DND-41 (cell line): ENCODE measurements around the gene ASB7.

ENCODE experiments used
- ATAC-seq: fragments of 200-7000 bp; cut with Tn5 transposase; 3 replicates; pipeline ENCODE4 v1.9.1; 2021; ENCODE audit warnings: low read depth; ENCODE audit not compliant: insufficient read depth
- DNase-seq: peaks from one replicate; pipeline ENCODE4 v3.0.0-alpha.2; 2020
- H2AFZ ChIP-seq: 2 replicates; pipeline ENCODE4 v1.6.0; 2012; ENCODE audit warnings: low read depth, low read length
- H3K27ac ChIP-seq: 2 replicates; pipeline ENCODE4 v1.5.1; 2012; ENCODE audit warnings: low read length, inconsistent platforms
- H3K27me3 ChIP-seq: fragments of 200-600 bp; sonication (generic); 2 replicates; pipeline ENCODE4 v1.6.0; 2012; ENCODE audit warnings: low read length, mild to moderate bottlenecking, inconsistent platforms; ENCODE audit not compliant: insufficient read depth, poor library complexity
- H3K36me3 ChIP-seq: 2 replicates; pipeline ENCODE4 v1.5.1; 2012; ENCODE audit warnings: low read length, inconsistent platforms; ENCODE audit not compliant: insufficient read depth
- H3K4me1 ChIP-seq: 2 replicates; pipeline ENCODE4 v1.5.1; 2012; ENCODE audit warnings: mild to moderate bottlenecking, low read length; ENCODE audit not compliant: insufficient read depth
- H3K4me2 ChIP-seq: 2 replicates; pipeline ENCODE4 v1.6.0; 2012; ENCODE audit warnings: mild to moderate bottlenecking, moderate library complexity, low read length, inconsistent platforms; ENCODE audit not compliant: insufficient read depth
- H3K4me3 ChIP-seq, 2 experiments: fragments of 200-600 bp in 1 of 2; shearing (Covaris generic) in 1 of 2; 2 replicates each; pipeline ENCODE4 v1.5.1; 2012 to 2016; ENCODE audit warnings: inconsistent platforms in 2 of 2, low read length in 2 of 2, mild to moderate bottlenecking in 2 of 2, low read depth in 1 of 2, moderate library complexity in 1 of 2
- H3K79me2 ChIP-seq: 2 replicates; pipeline ENCODE4 v1.6.0; 2012; ENCODE audit warnings: low read length, inconsistent platforms; ENCODE audit not compliant: insufficient read depth
- H3K9ac ChIP-seq: 2 replicates; pipeline ENCODE4 v1.6.0; 2012; ENCODE audit warnings: low read depth, mild to moderate bottlenecking, inconsistent platforms, low read length, moderate library complexity
- H3K9me3 ChIP-seq: 2 replicates; pipeline ENCODE4 v1.5.1; 2012; ENCODE audit warnings: low read length, moderate library complexity, mild to moderate bottlenecking, inconsistent platforms; ENCODE audit not compliant: insufficient read depth, severe bottlenecking
- H4K20me1 ChIP-seq: 2 replicates; pipeline ENCODE4 v1.6.0; 2012; ENCODE audit warnings: low read length; ENCODE audit not compliant: insufficient read depth
- CTCF ChIP-seq: IDR thresholded peaks from 2 replicates; pipeline ENCODE4 v1.5.1; 2012; ENCODE audit warnings: borderline replicate concordance, low read length, moderate library complexity, mild to moderate bottlenecking; ENCODE audit not compliant: poor library complexity, severe bottlenecking; ENCODE audit errors: extremely low read depth
- EZH2 ChIP-seq: IDR thresholded peaks from 3 replicates; pipeline ENCODE4 v1.6.1; 2012; ENCODE audit warnings: borderline replicate concordance, low read depth, mild to moderate bottlenecking, moderate library complexity, low read length, inconsistent platforms; ENCODE audit not compliant: severe bottlenecking

ASB7 gene

DNA sequence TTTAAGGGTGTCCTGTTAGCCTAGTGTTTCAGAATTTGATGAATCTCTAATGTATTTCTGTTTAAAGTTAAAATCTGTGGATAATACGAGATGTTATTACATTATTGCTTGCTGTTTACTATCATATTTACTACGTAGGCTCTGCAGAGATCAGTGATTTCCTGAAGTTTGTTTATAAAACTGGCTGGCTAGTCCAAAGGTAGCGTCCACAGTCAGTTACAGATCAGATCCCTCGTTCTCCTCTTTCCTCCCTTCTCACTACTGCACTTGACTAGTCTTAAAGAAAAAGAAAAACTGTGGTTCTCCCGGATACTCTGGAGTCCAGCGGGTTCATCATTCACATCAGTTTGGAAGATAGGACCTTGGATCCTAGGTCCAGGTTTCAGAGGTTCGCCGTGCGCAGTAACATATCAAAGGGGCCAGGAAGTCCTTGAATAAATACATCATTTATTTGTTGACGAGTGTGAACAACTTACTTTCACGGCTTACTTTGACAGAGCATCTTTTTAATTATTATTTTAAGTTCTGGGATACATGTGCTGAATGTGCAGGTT, 35.9 kb downstream of the ASB7 start:
- Histone ChIP-seq H3K9ac (no peak overlapping the region), H3K27me3 (no peaks in the 10 kb centered on the region), H3K4me3 (no peak overlapping the region), H3K9me3 (no peaks in the 10 kb centered on the region), H3K79me2 (peaks cover 11% of the 10 kb centered on the region; the same call in 1 of the 2 replicates), H2AFZ (no peak overlapping the region), H3K27ac (no peak overlapping the region), H4K20me1 (peaks cover 16% of the 10 kb centered on the region), H3K36me3 (no peaks in the 10 kb centered on the region; the same call in 1 of the 2 replicates), H3K4me1 (no peaks in the 10 kb centered on the region), H3K4me2 (no peak overlapping the region)
- TF ChIP-seq EZH2: no peak
- no peak for TF ChIP-seq CTCF
- DNase-seq (no peak), ATAC-seq (no peak)

GRCh38 chr15:100642213-100642949, 40.0 kb downstream of the ASB7 start:
- Histone ChIP-seq H3K4me3 (no peak overlapping the region), H3K9ac (no peak overlapping the region), H3K4me2 (no peak overlapping the region), H3K9me3 (no peaks in the 10 kb centered on the region), H3K79me2 (peaks cover 4% of the 10 kb centered on the region; the same call in 1 of the 2 replicates), H3K27ac (no peak overlapping the region), H3K36me3 (no peaks in the 10 kb centered on the region), H3K4me1 (no peaks in the 10 kb centered on the region), H3K27me3 (no peaks in the 10 kb centered on the region), H2AFZ (no peak overlapping the region), H4K20me1 (peaks cover 12% of the 10 kb centered on the region)
- TF ChIP-seq CTCF (no peak), EZH2 (no peak)
- no peak for ATAC-seq
- no peak for DNase-seq

- Histone ChIP-seq H3K27ac (no peak overlapping the region), H3K9ac (no peak overlapping the region), H3K4me2 (no peak overlapping the region), H4K20me1 (peaks cover 12% of the 10 kb centered on the region), H3K4me3 (no peak overlapping the region), H3K4me1 (no peaks in the 10 kb centered on the region), H3K27me3 (no peaks in the 10 kb centered on the region), H3K79me2 (peaks cover 4% of the 10 kb centered on the region; the same call in 1 of the 2 replicates), H3K36me3 (no peaks in the 10 kb centered on the region), H3K9me3 (no peaks in the 10 kb centered on the region), H2AFZ (no peak overlapping the region)
- DNase-seq (no peak), ATAC-seq (no peak)
- TF ChIP-seq CTCF: no peak
- TF ChIP-seq EZH2: no peak
These were observed 40.6 kb downstream of the ASB7 start for GRCh38 chr15:100642950-100643338.
